ENCODE measurements around the gene BLM.

BLM gene

DNA sequence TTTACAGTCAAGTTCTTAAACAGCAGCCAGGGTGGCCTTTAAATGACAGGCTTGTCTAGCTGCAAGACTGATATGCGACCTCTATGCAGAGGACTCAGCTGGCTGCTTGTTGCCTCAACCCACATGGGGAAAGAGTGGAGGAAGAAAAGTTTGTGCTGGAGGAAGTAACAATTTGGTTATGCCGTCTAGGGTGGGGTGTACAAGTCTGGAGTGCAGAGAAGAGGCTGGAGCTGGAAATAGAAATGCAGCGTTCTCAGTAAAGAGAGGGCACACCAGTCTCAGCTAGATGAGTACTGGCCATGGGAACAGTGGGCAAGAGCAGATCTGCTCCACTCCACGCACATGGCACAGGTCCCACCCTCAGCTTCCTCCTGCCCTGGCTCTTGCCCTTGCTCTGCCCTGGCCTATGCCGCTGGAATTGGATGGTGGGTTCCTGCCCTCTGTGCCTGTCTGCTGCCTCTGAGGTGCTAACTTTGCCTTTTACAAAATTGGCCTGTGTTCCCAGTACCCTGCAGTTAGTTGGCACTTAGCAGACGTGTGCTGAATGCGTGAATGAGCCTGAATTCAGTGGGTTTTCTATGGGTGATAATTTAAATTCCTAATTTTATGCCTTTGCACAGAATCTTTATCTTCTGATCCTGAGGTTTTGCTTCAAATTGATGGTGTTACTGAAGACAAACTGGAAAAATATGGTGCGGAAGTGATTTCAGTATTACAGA lies 91.5 kb downstream of the BLM start:
- no peaks in the 10 kb centered on the region for H3K36me3 ChIP-seq (replicated peaks)
- H3K4me3 ChIP-seq (ENCODE audit: low read depth, low read length): no peak overlapping the region
- no peak overlapping the region for H3K27ac ChIP-seq
- no peaks in the 10 kb centered on the region for H3K27me3 ChIP-seq (replicated peaks)
- TF ChIP-seq, protein P1, sequence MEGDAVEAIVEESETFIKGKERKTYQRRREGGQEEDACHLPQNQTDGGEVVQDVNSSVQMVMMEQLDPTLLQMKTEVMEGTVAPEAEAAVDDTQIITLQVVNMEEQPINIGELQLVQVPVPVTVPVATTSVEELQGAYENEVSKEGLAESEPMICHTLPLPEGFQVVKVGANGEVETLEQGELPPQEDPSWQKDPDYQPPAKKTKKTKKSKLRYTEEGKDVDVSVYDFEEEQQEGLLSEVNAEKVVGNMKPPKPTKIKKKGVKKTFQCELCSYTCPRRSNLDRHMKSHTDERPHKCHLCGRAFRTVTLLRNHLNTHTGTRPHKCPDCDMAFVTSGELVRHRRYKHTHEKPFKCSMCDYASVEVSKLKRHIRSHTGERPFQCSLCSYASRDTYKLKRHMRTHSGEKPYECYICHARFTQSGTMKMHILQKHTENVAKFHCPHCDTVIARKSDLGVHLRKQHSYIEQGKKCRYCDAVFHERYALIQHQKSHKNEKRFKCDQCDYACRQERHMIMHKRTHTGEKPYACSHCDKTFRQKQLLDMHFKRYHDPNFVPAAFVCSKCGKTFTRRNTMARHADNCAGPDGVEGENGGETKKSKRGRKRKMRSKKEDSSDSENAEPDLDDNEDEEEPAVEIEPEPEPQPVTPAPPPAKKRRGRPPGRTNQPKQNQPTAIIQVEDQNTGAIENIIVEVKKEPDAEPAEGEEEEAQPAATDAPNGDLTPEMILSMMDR (IDR thresholded peaks at IDR 0.05; ENCODE audit: low read depth, low read length, missing control alignments): no peak
- no peak for DNase-seq
- in situ Hi-C loops (cut with HindIII; ENCODE audit: low pct_ligation_motif_present, low sequenced_read_pairs): no loop called here

DNA sequence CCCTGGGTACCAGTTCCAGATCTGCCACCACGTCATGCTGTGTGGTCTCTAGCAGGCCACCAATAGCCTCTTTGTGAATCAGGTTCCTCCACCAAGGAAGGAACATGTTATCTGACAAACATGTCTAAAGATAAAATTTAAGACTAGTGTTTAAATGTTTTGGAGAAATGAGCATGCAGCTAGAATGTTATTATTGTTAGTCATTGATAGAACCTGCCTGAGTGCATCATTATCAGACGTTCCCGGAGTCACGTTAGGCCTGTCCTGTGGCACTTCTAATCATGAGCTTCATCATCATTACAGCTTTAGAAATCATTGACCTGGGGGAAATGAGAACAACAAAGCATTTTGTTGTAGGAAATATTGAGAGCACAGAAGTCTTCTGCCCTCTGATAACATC lies 92.4 kb downstream of the BLM start:
- Histone ChIP-seq H3K27me3 (replicated peaks) (no peaks in the 10 kb centered on the region), H3K36me3 (replicated peaks) (no peaks in the 10 kb centered on the region), H3K27ac (no peak overlapping the region), H3K4me3 (ENCODE audit: low read depth, low read length) (no peak overlapping the region)
- TF ChIP-seq, protein P1 (IDR thresholded peaks at IDR 0.05; ENCODE audit: low read depth, low read length, missing control alignments): no peak
- in situ Hi-C loops (cut with HindIII; ENCODE audit: low pct_ligation_motif_present, low sequenced_read_pairs): no loop called here
- peak; percentile 42 for DNase-seq

DNA sequence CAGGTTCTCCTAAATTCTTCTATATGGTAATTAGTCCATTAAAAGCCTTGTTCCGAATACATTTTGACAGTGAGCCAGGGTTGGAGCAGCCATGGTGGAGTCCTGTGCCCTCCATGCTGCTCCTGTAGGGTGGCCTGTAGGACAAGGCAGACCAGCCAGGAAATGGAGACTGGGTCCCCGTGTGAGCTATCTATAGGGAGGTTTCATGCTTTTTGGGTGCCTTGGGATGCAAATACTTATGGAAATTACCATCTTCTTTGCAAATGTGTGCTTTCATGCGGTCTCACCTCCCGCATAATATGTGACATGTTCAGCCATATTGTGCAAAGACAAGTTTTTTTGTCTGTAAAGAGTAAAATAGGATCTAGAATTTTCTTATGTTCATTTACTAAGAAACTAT lies 93.2 kb downstream of the BLM start:
- H3K4me3 ChIP-seq (ENCODE audit: low read depth, low read length): no peak overlapping the region
- in situ Hi-C loops (cut with HindIII; ENCODE audit: low pct_ligation_motif_present, low sequenced_read_pairs): no loop called here
- H3K27me3 ChIP-seq (replicated peaks): no peaks in the 10 kb centered on the region
- no peak for DNase-seq
- no peaks in the 10 kb centered on the region for H3K36me3 ChIP-seq (replicated peaks)
- TF ChIP-seq, protein P1 (IDR thresholded peaks at IDR 0.05; ENCODE audit: low read depth, low read length, missing control alignments): no peak
- H3K27ac ChIP-seq: no peak overlapping the region

DNA sequence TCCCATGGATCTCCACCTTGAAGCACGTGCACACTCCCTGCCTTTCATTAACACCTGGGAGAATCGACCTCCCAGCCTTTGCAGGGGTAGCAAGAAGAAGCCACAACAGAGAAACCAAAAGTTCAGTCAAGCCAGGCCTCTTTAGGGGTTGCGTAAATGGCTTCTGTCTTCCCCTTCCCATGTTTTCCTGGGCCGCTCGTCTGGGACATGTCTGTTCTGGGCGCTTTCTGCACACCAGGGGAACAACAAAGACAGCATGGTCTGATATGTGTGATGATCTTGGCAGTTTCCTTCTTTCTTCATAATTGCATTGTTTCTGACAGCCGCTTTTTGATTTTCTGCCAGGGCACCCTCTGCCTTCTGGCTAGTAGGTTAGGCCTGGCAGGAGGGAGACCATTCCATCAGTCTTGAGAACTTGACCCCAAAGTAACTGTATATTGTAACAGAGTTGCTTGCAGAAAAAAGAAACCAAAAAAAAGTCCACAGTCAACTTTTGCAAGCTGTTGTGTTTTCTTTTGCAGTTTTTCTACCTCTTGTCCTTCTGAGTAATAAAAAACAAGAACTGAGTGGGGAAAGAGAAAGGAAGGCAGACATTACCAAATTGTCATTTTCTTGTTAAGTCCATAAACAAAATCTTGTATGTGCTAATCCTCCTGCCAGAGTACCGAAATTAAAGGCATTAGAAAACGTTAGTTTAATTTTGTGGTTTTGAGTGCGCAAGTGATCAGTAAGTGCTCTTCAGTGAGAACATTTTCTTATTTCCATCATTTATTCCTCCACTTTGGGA lies 95.2 kb downstream of the BLM start:
- in situ Hi-C loops (cut with HindIII; ENCODE audit: low pct_ligation_motif_present, low sequenced_read_pairs): no loop called here
- H3K27me3 ChIP-seq (replicated peaks): no peaks in the 10 kb centered on the region
- no peak for DNase-seq
- H3K36me3 ChIP-seq (replicated peaks): no peaks in the 10 kb centered on the region
- H3K27ac ChIP-seq: no peak overlapping the region
- no peak overlapping the region for H3K4me3 ChIP-seq (ENCODE audit: low read depth, low read length)
- TF ChIP-seq, protein P1 (IDR thresholded peaks at IDR 0.05; ENCODE audit: low read depth, low read length, missing control alignments): no peak

DNA sequence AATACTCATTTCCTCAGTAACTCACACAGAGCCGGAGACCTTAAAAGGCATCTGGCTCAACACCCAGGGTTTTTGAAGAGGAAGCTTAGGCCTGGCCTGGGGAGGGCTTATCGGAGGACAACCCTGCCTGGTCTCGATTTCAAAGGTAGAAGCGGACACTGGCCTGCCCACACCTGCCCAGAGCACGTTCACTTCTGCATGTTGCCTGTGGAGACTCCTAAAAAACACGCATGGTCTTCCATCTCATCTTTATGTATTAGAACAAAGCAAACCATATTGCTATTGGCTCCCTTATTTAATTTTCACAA lies 95.8 kb downstream of the BLM start:
- H3K36me3 ChIP-seq (replicated peaks): no peaks in the 10 kb centered on the region
- in situ Hi-C loops (cut with HindIII; ENCODE audit: low pct_ligation_motif_present, low sequenced_read_pairs): no loop called here
- H3K27ac ChIP-seq: no peak overlapping the region
- no peaks in the 10 kb centered on the region for H3K27me3 ChIP-seq (replicated peaks)
- DNase-seq: no peak
- H3K4me3 ChIP-seq (ENCODE audit: low read depth, low read length): no peak overlapping the region
- TF ChIP-seq, protein P1 (IDR thresholded peaks at IDR 0.05; ENCODE audit: low read depth, low read length, missing control alignments): no peak

Data from brain microvascular endothelial cell (primary cell).